ENCODE data around the gene CHTF18.

Gene CHTF18

GRCh38 chr16:821751-822150 is 33.3 kb downstream of the CHTF18 start:
- no peak for TF ChIP-seq CTCF (IDR thresholded peaks at IDR 0.05)

DNA sequence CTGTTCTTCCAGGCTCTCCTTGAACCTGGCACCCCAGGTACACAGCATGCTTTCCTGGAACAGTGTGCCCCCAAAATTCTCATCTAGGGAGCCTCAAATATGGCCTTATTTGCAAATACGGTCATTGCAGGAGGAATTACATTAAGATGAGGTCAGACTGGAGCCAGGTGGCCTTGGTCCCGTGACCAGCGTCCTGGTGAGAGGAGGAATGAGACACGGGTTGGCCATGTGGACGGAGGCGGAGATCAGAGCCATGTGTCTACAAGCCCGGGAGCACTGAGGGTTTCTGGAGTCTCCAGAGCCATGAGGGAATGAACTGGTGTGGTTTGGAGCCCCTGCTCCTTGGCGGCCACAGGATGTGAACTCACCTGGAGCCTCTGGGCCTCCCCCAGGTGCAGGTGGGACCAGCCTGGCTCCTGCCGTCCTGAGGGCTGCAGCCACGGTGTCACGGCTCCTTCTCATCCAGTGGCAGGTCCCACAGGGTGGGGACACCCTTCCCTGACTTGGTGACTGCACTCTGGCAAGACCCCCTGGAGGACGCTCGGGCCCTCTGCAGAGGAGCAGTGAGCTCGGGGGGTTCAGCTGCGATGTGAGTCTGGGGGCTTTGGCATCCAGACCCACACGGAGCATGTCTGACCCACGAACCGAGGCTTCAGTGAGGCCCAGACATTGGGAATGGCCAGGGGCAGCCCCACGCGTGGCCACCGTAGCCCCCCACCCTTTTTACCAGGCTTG is 33.9 kb downstream of the CHTF18 start:
- TF ChIP-seq CTCF (IDR thresholded peaks at IDR 0.05), result no peak

GRCh38 chr16:822909-823297 is 34.5 kb downstream of the CHTF18 start:
- TF ChIP-seq CTCF (IDR thresholded peaks at IDR 0.05), result no peak

GRCh38 chr16:824194-824593 is 35.8 kb downstream of the CHTF18 start:
- TF ChIP-seq CTCF (IDR thresholded peaks at IDR 0.05), result no peak

- TF ChIP-seq CTCF (IDR thresholded peaks at IDR 0.05), result no peak
Measured at GRCh38 chr16:824601-825000, 36.2 kb downstream of the CHTF18 start.

GRCh38 chr16:825341-826061 is 37.1 kb downstream of the CHTF18 start:
- no peak for TF ChIP-seq CTCF (IDR thresholded peaks at IDR 0.05)

GRCh38 chr16:827513-827912 is 39.1 kb downstream of the CHTF18 start:
- no peak for TF ChIP-seq CTCF (IDR thresholded peaks at IDR 0.05)

All from LNCAP (cell line).